H1 (cell line): ENCODE results near the gene KRTAP3-2. TPM values are rescaled to one million over a fixed set of nuclear protein-coding genes. Genes with fewer than 3 reads are reported as not detected.
"Not testable (repeated sequence)": the region's sequence is repeated elsewhere in the genome, so short reads cannot be mapped to it uniquely, and the experiment has no call there.

Experiments used
- CTCF ChIA-PET: fragments of 300-600 bp; sonication (Branson Sonifier 250); formaldehyde crosslinking; loops from one replicate; lab custom pipeline; 2021; ENCODE audit not compliant: partially characterized antibody; lab: Charles Lee
- POLR2A ChIA-PET: fragments of 300-600 bp; sonication (Branson Sonifier 250); formaldehyde crosslinking; loops from one replicate; lab custom pipeline; 2021; ENCODE audit warnings: inconsistent platforms; ENCODE audit not compliant: partially characterized antibody; lab: Charles Lee
- DNase-seq, 2 experiments: peaks; one replicate each; pipeline versions ENCODE4 v3.0.0 to v3.0.0-alpha.2; 2010 to 2022; ENCODE audit warnings: low spot score in 2 of 2, low read depth in 1 of 2, mixed read lengths in 1 of 2
- FAIRE-seq: peaks from 2 replicates; lab custom pipeline; 2011; peaks lifted over from hg19 to GRCh38; lab: Jason Lieb, UNC
- H2AFZ ChIP-seq: 2 replicates; pipeline ENCODE4 v1.8.1; 2012; ENCODE audit warnings: low read length, inconsistent platforms
- H2AK5ac ChIP-seq: 2 replicates; pipeline ENCODE4 v1.6.1; 2013; ENCODE audit warnings: low read depth, low read length
- H2BK120ac ChIP-seq: replicated peaks from 2 replicates; pipeline ENCODE3; 2013; ENCODE audit warnings: low read depth, low read length, inconsistent platforms
- H2BK12ac ChIP-seq: 2 replicates; pipeline ENCODE4 v1.6.1; 2013; ENCODE audit warnings: low read depth, low read length
- H2BK15ac ChIP-seq: 2 replicates; pipeline ENCODE4 v1.6.1; 2013; ENCODE audit warnings: low read length
- H2BK20ac ChIP-seq: 2 replicates; pipeline ENCODE4 v1.6.1; 2013; ENCODE audit warnings: low read length
- H2BK5ac ChIP-seq: 2 replicates; pipeline ENCODE4 v1.6.1; 2013; ENCODE audit warnings: low read depth, low read length
- H3K14ac ChIP-seq: 2 replicates; pipeline ENCODE4 v1.6.1; 2013; ENCODE audit warnings: inconsistent platforms; ENCODE audit not compliant: insufficient read length
- H3K18ac ChIP-seq: 2 replicates; pipeline ENCODE4 v1.6.1; 2013; ENCODE audit warnings: low read length; ENCODE audit errors: extremely low read depth
- H3K23ac ChIP-seq: 2 replicates; pipeline ENCODE4 v1.6.1; 2013; ENCODE audit warnings: inconsistent platforms; ENCODE audit not compliant: insufficient read length
- H3K23me2 ChIP-seq: 2 replicates; pipeline ENCODE4 v1.6.1; 2013; ENCODE audit warnings: low read depth, low read length
- H3K27ac ChIP-seq: 2 replicates; pipeline ENCODE4 v1.6.1; 2011; ENCODE audit warnings: low read depth, low read length, inconsistent platforms
- H3K27me3 ChIP-seq, 4 experiments: replicated peaks in 1 of 4; 1 replicate in 1 of 4; 2 replicates in 3 of 4; pipeline versions ENCODE4 v1.6.1 to v1.8.1; 2011 to 2013; ENCODE audit warnings: low read length in 3 of 4, mild to moderate bottlenecking in 3 of 4, inconsistent platforms in 2 of 4, mixed read lengths in 2 of 4, moderate library complexity in 1 of 4; ENCODE audit not compliant: control insufficient read depth in 3 of 4, insufficient read depth in 3 of 4; ENCODE audit errors: extremely low read depth in 1 of 4
- H3K36me3 ChIP-seq, 4 experiments: 2 replicates each; pipeline versions ENCODE4 v1.6.1 to v1.8.1; 2011 to 2013; ENCODE audit warnings: mild to moderate bottlenecking in 4 of 4, low read length in 3 of 4, moderate library complexity in 2 of 4, control low read depth in 1 of 4, inconsistent platforms in 1 of 4; ENCODE audit not compliant: insufficient read depth in 4 of 4, control insufficient read depth in 2 of 4
- H3K4ac ChIP-seq: replicated peaks from 2 replicates; pipeline ENCODE3; 2013; ENCODE audit warnings: low read length, low read depth, mixed read lengths, inconsistent platforms; ENCODE audit not compliant: insufficient read length
- H3K4me1 ChIP-seq, 4 experiments: replicated peaks in 1 of 4; 1 replicate in 1 of 4; 2 replicates in 3 of 4; pipeline versions ENCODE4 v1.6.1 to v1.8.1; 2011 to 2013; ENCODE audit warnings: low read length in 3 of 4, inconsistent platforms in 2 of 4, mixed read lengths in 1 of 4; ENCODE audit not compliant: insufficient read depth in 4 of 4, control insufficient read depth in 3 of 4
- H3K4me2 ChIP-seq, 2 experiments: 2 replicates each; pipeline versions ENCODE4 v1.6.1 to v1.8.1; 2011 to 2013; ENCODE audit warnings: low read depth in 2 of 2, low read length in 2 of 2, control low read depth in 1 of 2, inconsistent platforms in 1 of 2, mild to moderate bottlenecking in 1 of 2; ENCODE audit not compliant: insufficient read depth in 1 of 2
- H3K4me3 ChIP-seq, 4 experiments: fragments of 200-600, 300-600 bp in 1 of 4; sonication (generic), shearing (Covaris generic), sonication (Bioruptor Twin) in 1 of 4; 2 replicates each; pipeline versions ENCODE4 v1.5.1 to v1.8.1; 2011 to 2016; ENCODE audit warnings: low read length in 4 of 4, low read depth in 3 of 4, control low read depth in 2 of 4, inconsistent platforms in 2 of 4, mild to moderate bottlenecking in 2 of 4, mixed read lengths in 1 of 4, moderate library complexity in 1 of 4; ENCODE audit not compliant: insufficient read depth in 2 of 4; ENCODE audit errors: extremely low read depth in 1 of 4
- H3K56ac ChIP-seq: replicated peaks from 2 replicates; pipeline ENCODE3; 2013; ENCODE audit warnings: low read depth, mild to moderate bottlenecking, mixed read lengths, low read length, inconsistent platforms; ENCODE audit not compliant: insufficient read length
- H3K79me1 ChIP-seq: 2 replicates; pipeline ENCODE4 v1.6.1; 2013; ENCODE audit warnings: low read depth, low read length, control low read depth
- H3K79me2 ChIP-seq, 2 experiments: 2 replicates each; pipeline versions ENCODE4 v1.6.1 to v1.8.1; 2012 to 2013; ENCODE audit warnings: low read length in 2 of 2, mild to moderate bottlenecking in 2 of 2, inconsistent platforms in 1 of 2; ENCODE audit not compliant: insufficient read depth in 2 of 2, control insufficient read depth in 1 of 2
- H3K9ac ChIP-seq, 4 experiments: replicated peaks in 1 of 4; 1 replicate in 1 of 4; 2 replicates in 3 of 4; pipeline versions ENCODE4 v1.6.1 to v1.8.1; 2011 to 2013; ENCODE audit warnings: low read depth in 3 of 4, low read length in 3 of 4, control low read depth in 2 of 4, mild to moderate bottlenecking in 2 of 4, moderate library complexity in 2 of 4, inconsistent platforms in 1 of 4; ENCODE audit errors: extremely low read depth in 1 of 4
- H3K9me3 ChIP-seq, 2 experiments: 2 replicates each; pipeline versions ENCODE4 v1.6.1 to v1.8.1; 2012 to 2013; ENCODE audit warnings: mild to moderate bottlenecking in 2 of 2, moderate library complexity in 2 of 2, control low read depth in 1 of 2, inconsistent platforms in 1 of 2, low read depth in 1 of 2, low read length in 1 of 2, mixed read lengths in 1 of 2; ENCODE audit not compliant: insufficient read depth in 2 of 2
- H4K20me1 ChIP-seq, 2 experiments: replicated peaks in 1 of 2; 2 replicates each; pipeline versions ENCODE3 to v1.8.1; 2011 to 2013; ENCODE audit warnings: inconsistent platforms in 2 of 2, low read length in 2 of 2, mild to moderate bottlenecking in 1 of 2; ENCODE audit not compliant: insufficient read depth in 2 of 2, control insufficient read depth in 1 of 2
- H4K5ac ChIP-seq: 2 replicates; pipeline ENCODE4 v1.6.1; 2013; ENCODE audit warnings: low read length, low read depth, mixed read lengths, inconsistent platforms; ENCODE audit not compliant: insufficient read length
- H4K8ac ChIP-seq: 2 replicates; pipeline ENCODE4 v1.8.0; 2013; ENCODE audit warnings: mild to moderate bottlenecking, moderate library complexity, low read length, inconsistent platforms; ENCODE audit not compliant: insufficient read depth; ENCODE audit errors: extremely low read depth
- H4K91ac ChIP-seq: replicated peaks from 2 replicates; pipeline ENCODE3; 2013; ENCODE audit warnings: low read length, mixed read lengths, inconsistent platforms; ENCODE audit not compliant: insufficient read length
- WGBS, 2 experiments: shearing (Covaris generic) in 1 of 2; methylation state at CpG; one replicate each; pipeline versions ENCODE4 v1.1.6 to v1.1.7; 2013 to 2015; ENCODE audit warnings: low lambda C conversion rate in 2 of 2, mixed read lengths in 2 of 2, inconsistent platforms in 1 of 2, low coverage in 1 of 2, missing lambda C conversion rate in 1 of 2; ENCODE audit not compliant: insufficient replicate concordance in 2 of 2, insufficient coverage in 1 of 2, insufficient read length in 1 of 2; ENCODE audit errors: extremely low coverage in 1 of 2, missing lambda C conversion rate in 1 of 2; 5-methylcytosine and 5-hydroxymethylcytosine counted together
- polyA plus RNA-seq, 7 experiments: library from polyadenylated mRNA; depleted of rRNA in 3 of 7; stranded (reverse) in 5 of 7; unstranded in 2 of 7; fragments of >200 nt in 5 of 7; fragments of 200-250 nt in 2 of 7; gene quantifications; 1 replicate in 5 of 7; 2 replicates in 1 of 7; 4 replicates in 1 of 7; pipeline versions ENCODE4 v1.2.1 to v1.2.3, GENCODE V29; 2011 to 2013; ENCODE audit warnings: missing spikeins in 2 of 7, mixed read lengths in 2 of 7
- total RNA-seq: library from RNA; stranded (reverse); fragmentation: NEBNext Ultra II Directional; extraction: Animal tissue kit (Norgen Biotek cat#: 25700); gene quantifications from 2 replicates; pipeline ENCODE4 v1.2.1, GENCODE V29; 2021

The KRTAP3-2 gene
- total and polyA plus RNA-seq, 2 of the 8 experiments (the other 6 are each of a cell fraction or from before 2014, with no cell fraction given) = not detected

DNA sequence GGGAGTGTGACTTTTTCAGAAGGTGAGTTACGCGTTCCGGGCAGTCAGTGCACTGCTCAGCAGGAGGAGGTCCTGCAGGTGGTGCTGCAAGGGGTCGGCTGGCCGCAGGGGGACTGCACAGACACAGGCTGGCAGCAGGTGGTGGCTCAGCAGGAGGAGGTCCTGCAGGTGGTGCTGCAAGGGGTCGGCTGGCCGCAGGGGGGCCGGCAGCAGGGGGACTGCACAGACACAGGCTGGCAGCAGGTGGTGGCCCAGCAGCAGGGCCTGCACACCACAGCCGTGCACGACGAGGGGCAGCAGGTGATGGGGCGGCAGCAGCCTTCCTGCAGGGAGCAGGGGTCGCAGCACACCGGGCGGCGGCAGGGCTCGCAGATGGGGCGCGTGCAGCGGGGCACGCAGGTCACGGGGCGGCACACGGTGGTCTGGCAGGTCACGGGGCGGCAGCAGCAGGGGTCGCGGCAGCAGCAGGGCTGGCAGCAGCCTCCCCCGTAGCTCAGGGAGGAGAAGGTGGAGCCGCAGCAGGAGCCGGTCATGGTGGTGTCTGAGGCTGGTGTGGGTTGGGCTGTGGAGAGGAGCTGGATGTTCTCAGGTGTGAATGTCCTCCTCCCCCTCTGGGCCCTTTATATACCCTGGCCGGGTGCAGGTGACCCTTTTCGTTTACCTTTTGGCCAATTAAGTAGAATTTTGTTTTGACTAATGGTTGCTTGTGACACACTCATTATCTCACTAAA is 47.2 kb upstream of the KRTAP3-2 start, which contains the start of gene KRTAP2-1:
TSS of gene KRTAP2-1 (minus strand) at position 582 of the 731 bp plus-strand sequence. CDS start at position 533, 49 bp downstream.
- not testable (repeated sequence) for H4K20me1 ChIP-seq, H3K27me3 ChIP-seq, H2AK5ac ChIP-seq, H3K23me2 ChIP-seq, H3K23ac ChIP-seq, H2BK20ac ChIP-seq, H3K27ac ChIP-seq, H3K14ac ChIP-seq, H2BK5ac ChIP-seq, H3K4me3 ChIP-seq, H3K4me2 ChIP-seq, H3K9ac ChIP-seq, H3K18ac ChIP-seq, H4K5ac ChIP-seq, H3K56ac ChIP-seq, H3K36me3 ChIP-seq, H2AFZ ChIP-seq, FAIRE-seq, H3K79me2 ChIP-seq, H4K91ac ChIP-seq, H2BK15ac ChIP-seq, H3K9me3 ChIP-seq, H2BK12ac ChIP-seq, H2BK120ac ChIP-seq, H3K4ac ChIP-seq, H3K79me1 ChIP-seq, DNase-seq, H3K4me1 ChIP-seq
- POLR2A ChIA-PET = interaction anchor here (0.6 kb wide), 1 partner anchor 195 kb away, joined by 5 read pairs; no protein-coding TSS in a partner anchor
- 83% methylated on average over 10 of the region's 33 CpGs; no CpG with 5 or more reads in 1 of the 2 experiments for WGBS, 2 experiments
- CTCF ChIA-PET = interaction anchor here (0.5 kb wide), 1 partner anchor 12 kb away, joined by 3 read pairs; no protein-coding TSS in a partner anchor
- H4K8ac ChIP-seq = 0 out of 2 replicates have a peak within 1 kb of the TSS, but pooled peaks have one; percentile 51
